Activated effector memory CD4-positive, alpha-beta T cell treated with Interleukin-2 at 50 U/mL for 16 hours (primary cell): ENCODE data around the gene TMEM51.
"Not testable (repeated sequence)": the region's sequence is repeated elsewhere in the genome, so short reads cannot be mapped to it uniquely, and the experiment has no call there.

Experiments used
- DNase-seq: peaks from one replicate; pipeline ENCODE4 v3.0.0-alpha.2; 2020

The TMEM51 gene

GRCh38 chr1:15128520-15129313, 24.8 kb upstream of the TMEM51 start:
- DNase-seq, result peak; percentile 57

- no peak for DNase-seq
Observed at GRCh38 chr1:15129944-15130343, 23.6 kb upstream of the TMEM51 start.

GRCh38 chr1:15130607-15131006, 22.9 kb upstream of the TMEM51 start:
- no peak for DNase-seq

GRCh38 chr1:15132965-15133364, 20.6 kb upstream of the TMEM51 start:
- DNase-seq, result no peak

- DNase-seq, result no peak
Observed at GRCh38 chr1:15134285-15134684, 19.3 kb upstream of the TMEM51 start.

GRCh38 chr1:15135604-15136003, 17.9 kb upstream of the TMEM51 start:
- not testable (repeated sequence) for DNase-seq

GRCh38 chr1:15137809-15138208, 15.7 kb upstream of the TMEM51 start:
- DNase-seq, result no peak

- DNase-seq, result no peak
Observed at GRCh38 chr1:15139654-15140350, 13.7 kb upstream of the TMEM51 start.

- DNase-seq, result no peak
Observed at GRCh38 chr1:15141935-15142539, 11.5 kb upstream of the TMEM51 start.

- DNase-seq, result no peak
Observed at GRCh38 chr1:15145327-15145726, 8.2 kb upstream of the TMEM51 start.

- no peak for DNase-seq
Observed at GRCh38 chr1:15146142-15146680, 7.3 kb upstream of the TMEM51 start.

- DNase-seq, result no peak
Observed at GRCh38 chr1:15146971-15147376, 6.6 kb upstream of the TMEM51 start.

GRCh38 chr1:15148004-15148403, 5.5 kb upstream of the TMEM51 start:
- no peak for DNase-seq

GRCh38 chr1:15148475-15148874, 5.1 kb upstream of the TMEM51 start:
- no peak for DNase-seq

- DNase-seq, result no peak
Observed at GRCh38 chr1:15148941-15149340, 4.6 kb upstream of the TMEM51 start.

- DNase-seq, result no peak
Observed at GRCh38 chr1:15150376-15150775, 3.2 kb upstream of the TMEM51 start.

- no peak for DNase-seq
Observed at GRCh38 chr1:15151377-15151806, 2.2 kb upstream of the TMEM51 start.

- no peak for DNase-seq
Observed at GRCh38 chr1:15151871-15152270, 1.7 kb upstream of the TMEM51 start.

GRCh38 chr1:15152318-15153183, 996 bp upstream of the TMEM51 start:
- no peak for DNase-seq

GRCh38 chr1:15153842-15154479, 414 bp downstream of the TMEM51 start:
- no peak for DNase-seq

- DNase-seq, result no peak
Observed at GRCh38 chr1:15154480-15155036, 1.0 kb downstream of the TMEM51 start.

- no peak for DNase-seq
Observed at GRCh38 chr1:15155191-15155590, 1.6 kb downstream of the TMEM51 start.
